Right lobe of liver (tissue), 6 donors: Measurements from ENCODE around the gene CEP112. TPM values are rescaled to one million over a fixed set of nuclear protein-coding genes. Genes with fewer than 3 reads are reported as not detected.

Experiments used
- ATAC-seq, 4 donors: fragments of 200-7000 bp; cut with Tn5 transposase; one replicate each; pipeline ENCODE4 v1.9.1; 2020; ENCODE audit warnings: mild to moderate bottlenecking in 4 of 4, moderate library complexity in 4 of 4
- DNase-seq, 3 donors: peaks; one replicate each; pipeline ENCODE4 v3.0.0-alpha.2; 2020
- H3K27ac ChIP-seq, 3 donors: fragments of 200-600 bp; one replicate each; pipeline ENCODE4 v1.8.0; 2022
- H3K27me3 ChIP-seq, 2 donors: fragments of 200-600 bp; one replicate each; pipeline ENCODE4 v1.8.0; 2022
- H3K36me3 ChIP-seq, 4 donors: fragments of 200-600 bp; sonication (generic) in 1 of 4; one replicate each; pipeline versions ENCODE4 v1.5.1 to v1.8.0; 2017 to 2022; ENCODE audit warnings: control low read depth in 1 of 4
- H3K4me1 ChIP-seq, 4 donors: fragments of 200-600 bp; sonication (generic) in 1 of 4; one replicate each; pipeline versions ENCODE4 v1.5.1 to v1.8.0; 2017 to 2022; ENCODE audit warnings: control low read depth in 1 of 4
- H3K4me3 ChIP-seq, 3 donors: fragments of 200-600 bp; one replicate each; pipeline ENCODE4 v1.8.0; 2022
- H3K9me3 ChIP-seq, 4 donors: fragments of 200-600 bp; sonication (generic) in 1 of 4; one replicate each; pipeline versions ENCODE4 v1.5.1 to v1.8.0; 2017 to 2022; ENCODE audit warnings: control low read depth in 1 of 4
- CTCF ChIP-seq, 4 donors: fragments of 200-600 bp in 3 of 4; fragments of 450-650 bp in 1 of 4; IDR thresholded peaks; one replicate each; pipeline versions ENCODE4 v1.5.1 to v1.8.0; 2016 to 2022; ENCODE audit warnings: antibody characterized with exemption in 4 of 4, mild to moderate bottlenecking in 2 of 4
- POLR2A ChIP-seq: fragments of 450-650 bp; IDR thresholded peaks from one replicate; pipeline ENCODE4 v1.6.1; 2017; ENCODE audit warnings: antibody characterized with exemption, mild to moderate bottlenecking
- WGBS: methylation state at CpG from one replicate; pipeline ENCODE4 v1.1.6; 2018; ENCODE audit warnings: low coverage, low lambda C conversion rate; ENCODE audit not compliant: insufficient coverage; ENCODE audit errors: missing lambda C conversion rate; 5-methylcytosine and 5-hydroxymethylcytosine counted together
- intact Hi-C, 2 donors: fragments of 100-400 bp; cut with DNase I; formaldehyde crosslinking; loops; one replicate each; pipeline versions ENCODE4 v1.11.2 to v1.14.1; 2022
- total RNA-seq, 6 experiments: library from RNA; depleted of rRNA in 2 of 6; stranded (reverse); fragments of >200 nt in 2 of 6; fragmentation: NEBNext Ultra II Directional in 3 of 6; extraction: Animal tissue kit (Norgen Biotek cat#: 25700) in 3 of 6; gene quantifications; one replicate each; pipeline versions ENCODE4 v1.1.0 to v1.2.4, GENCODE V29; 2016 to 2023
- donor health status: DM: no; HTN: yes; CAD: no.
- donor health status: DM: no; HTN: no; CAD: no.
- donor health status: DM: no; HTN: no; CAD: no.
- donor health status: DM: no; HTN: yes; CAD: no.
- donor health status: DM: no; HTN: yes; CAD: no.

CEP112 gene
- total RNA-seq, 6 experiments from 2014 or later: 2.2 to 4.6 (median 3.9) TPM

GRCh38 chr17:65745241-65745640 lies 446.7 kb downstream of the CEP112 start:
- no peak overlapping the region for H3K27ac ChIP-seq

GRCh38 chr17:65743308-65743655 lies 448.7 kb downstream of the CEP112 start:
- no peaks in the 10 kb centered on the region for H3K9me3 ChIP-seq
- H3K4me3 ChIP-seq: no peak overlapping the region
- no peaks in the 10 kb centered on the region for H3K27me3 ChIP-seq
- H3K27ac ChIP-seq: no peak overlapping the region
- ATAC-seq: no peak
- TF ChIP-seq CTCF (IDR thresholded peaks at IDR 0.05): no peak
- TF ChIP-seq POLR2A: no peak
- no peak for DNase-seq
- intact Hi-C loops: no loop called here
- H3K36me3 ChIP-seq: no peaks in the 10 kb centered on the region
- WGBS: 9% methylated on average over 1 of the region's 1 CpG
- H3K4me1 ChIP-seq: no peaks in the 10 kb centered on the region

More at GRCh38 chr17:65745241-65745640, 446.7 kb downstream of the CEP112 start:
- TF ChIP-seq CTCF (IDR thresholded peaks at IDR 0.05) (no peak), POLR2A (no peak)
- Histone ChIP-seq H3K9me3 (no peaks in the 10 kb centered on the region), H3K27me3 (no peaks in the 10 kb centered on the region), H3K4me1 (peaks cover 0 to under 1% (median 0%) of the 10 kb centered on the region in 4 donors), H3K36me3 (no peaks in the 10 kb centered on the region), H3K4me3 (no peak overlapping the region)
- intact Hi-C loops: no loop called here
- DNase-seq: no peak
- no peak for ATAC-seq

- Histone ChIP-seq H3K27me3 (no peaks in the 10 kb centered on the region), H3K4me3 (no peak overlapping the region), H3K9me3 (no peaks in the 10 kb centered on the region), H3K4me1 (no peaks in the 10 kb centered on the region), H3K27ac (no peak overlapping the region), H3K36me3 (no peaks in the 10 kb centered on the region)
- ATAC-seq (no peak), DNase-seq (no peak)
- TF ChIP-seq POLR2A (no peak), CTCF (IDR thresholded peaks at IDR 0.05) (no peak)
- WGBS: 80% methylated on average over 6 of the region's 6 CpGs
- intact Hi-C loops: no loop called here
Measured at GRCh38 chr17:65742403-65743307, 449.3 kb downstream of the CEP112 start.

- H3K36me3 ChIP-seq: no peaks in the 10 kb centered on the region
- H3K27ac ChIP-seq: no peak overlapping the region
- no peak overlapping the region for H3K4me3 ChIP-seq
- ATAC-seq (no peak), DNase-seq (no peak)
- TF ChIP-seq CTCF (IDR thresholded peaks at IDR 0.05) (no peak), POLR2A (no peak)
- no peaks in the 10 kb centered on the region for H3K9me3 ChIP-seq
- no peaks in the 10 kb centered on the region for H3K27me3 ChIP-seq
- WGBS: 100% methylated on average over 1 of the region's 1 CpG
- H3K4me1 ChIP-seq: no peaks in the 10 kb centered on the region
- intact Hi-C loops: no loop called here
Measured at GRCh38 chr17:65741710-65742109, 450.2 kb downstream of the CEP112 start.
